NCI-H2081 treated with DMSO at 0.1 percent for 48 hours (cell line): Measurements from ENCODE around the gene MRM3.
A peak's percentile ranks its signal among the peaks of the same experiment; 100 is the strongest.
"Not testable (repeated sequence)": the region's sequence is repeated elsewhere in the genome, so short reads cannot be mapped to it uniquely, and the experiment has no call there.

ENCODE experiments used
- DNase-seq: peaks from one replicate; lab custom pipeline; 2025; lab: John Stamatoyannopoulos, UW

Gene MRM3

GRCh38 chr17:753418-753817 lies 28.7 kb upstream of the MRM3 start:
- no peak for DNase-seq

- not testable (repeated sequence) for DNase-seq
Measured at GRCh38 chr17:755319-755961, 26.7 kb upstream of the MRM3 start.

GRCh38 chr17:756010-756567 lies 26.1 kb upstream of the MRM3 start:
- not testable (repeated sequence) for DNase-seq

GRCh38 chr17:759964-760363 lies 22.2 kb upstream of the MRM3 start:
- DNase-seq: no peak

- DNase-seq: no peak
Measured at GRCh38 chr17:760371-760770, 21.8 kb upstream of the MRM3 start.

GRCh38 chr17:767076-767475 lies 15.1 kb upstream of the MRM3 start:
- no peak for DNase-seq

- no peak for DNase-seq
Measured at GRCh38 chr17:773016-773415, 9.1 kb upstream of the MRM3 start.

GRCh38 chr17:773467-774312 lies 8.5 kb upstream of the MRM3 start:
- no peak for DNase-seq

- DNase-seq: no peak
Measured at GRCh38 chr17:774313-774584, 7.9 kb upstream of the MRM3 start.

GRCh38 chr17:778096-778495 lies 4.1 kb upstream of the MRM3 start:
- no peak for DNase-seq

- DNase-seq: no peak
Measured at GRCh38 chr17:784143-784542, 2.0 kb downstream of the MRM3 start.

- not testable (repeated sequence) for DNase-seq
Measured at GRCh38 chr17:785901-786300, 3.7 kb downstream of the MRM3 start.

GRCh38 chr17:787641-788221 lies 5.6 kb downstream of the MRM3 start:
- no peak for DNase-seq

GRCh38 chr17:788551-788950 lies 6.4 kb downstream of the MRM3 start:
- no peak for DNase-seq

GRCh38 chr17:789160-789840 lies 7.1 kb downstream of the MRM3 start:
- no peak for DNase-seq

GRCh38 chr17:789931-790873 lies 8.0 kb downstream of the MRM3 start:
- not testable (repeated sequence) for DNase-seq

- DNase-seq: not testable (repeated sequence)
Measured at GRCh38 chr17:790874-791247, 8.7 kb downstream of the MRM3 start.

GRCh38 chr17:791829-792228 lies 9.7 kb downstream of the MRM3 start:
- DNase-seq: no peak

GRCh38 chr17:792277-792676 lies 10.1 kb downstream of the MRM3 start:
- DNase-seq: no peak

- peak; percentile 81 for DNase-seq
Measured at GRCh38 chr17:794876-795275, 12.7 kb downstream of the MRM3 start.

GRCh38 chr17:795276-795675 lies 13.1 kb downstream of the MRM3 start:
- DNase-seq: no peak
